HG02884 (cell line): Measurements from ENCODE around the gene KDM4C.
"Not testable (repeated sequence)": the region's sequence is repeated elsewhere in the genome, so short reads cannot be mapped to it uniquely, and the experiment has no call there.

ENCODE experiments used
- ATAC-seq: cut with Tn5 transposase; IDR thresholded peaks from one replicate; pipeline ENCODE4 v1.9.1; 2021; ENCODE audit warnings: mild to moderate bottlenecking, moderate library complexity; ENCODE audit not compliant: unreplicated experiment

KDM4C gene

DNA sequence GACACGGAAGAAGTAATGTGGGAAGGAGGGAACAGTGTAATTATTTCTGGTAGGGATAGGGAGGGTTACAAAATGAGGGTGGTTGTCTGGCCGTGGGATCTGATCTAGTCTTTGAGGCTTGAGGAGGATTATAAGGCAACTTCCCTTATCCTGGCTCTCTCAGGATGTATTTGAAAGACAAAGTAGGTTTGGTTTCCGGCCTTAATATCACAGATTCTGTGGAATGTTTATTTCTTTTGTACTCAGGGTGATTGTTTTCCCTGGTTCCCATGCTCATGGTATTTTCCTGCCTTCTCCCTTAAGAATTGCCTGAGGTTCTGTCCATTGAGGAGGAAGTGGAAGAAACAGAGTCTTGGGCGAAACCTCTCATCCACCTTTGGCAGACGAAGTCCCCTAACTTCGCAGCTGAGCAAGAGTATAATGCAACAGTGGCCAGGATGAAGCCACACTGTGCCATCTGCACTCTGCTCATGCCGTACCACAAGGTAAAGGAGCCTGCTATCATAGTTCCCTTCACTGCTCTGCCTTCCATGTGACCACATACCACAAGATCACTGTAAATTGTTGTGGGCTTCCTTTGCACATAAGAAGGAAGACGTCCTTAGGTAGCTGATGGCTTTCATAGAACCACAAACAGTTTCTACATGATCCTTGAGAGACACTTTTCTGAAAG, 253.8 kb downstream of the KDM4C start:
- no peak for ATAC-seq

DNA sequence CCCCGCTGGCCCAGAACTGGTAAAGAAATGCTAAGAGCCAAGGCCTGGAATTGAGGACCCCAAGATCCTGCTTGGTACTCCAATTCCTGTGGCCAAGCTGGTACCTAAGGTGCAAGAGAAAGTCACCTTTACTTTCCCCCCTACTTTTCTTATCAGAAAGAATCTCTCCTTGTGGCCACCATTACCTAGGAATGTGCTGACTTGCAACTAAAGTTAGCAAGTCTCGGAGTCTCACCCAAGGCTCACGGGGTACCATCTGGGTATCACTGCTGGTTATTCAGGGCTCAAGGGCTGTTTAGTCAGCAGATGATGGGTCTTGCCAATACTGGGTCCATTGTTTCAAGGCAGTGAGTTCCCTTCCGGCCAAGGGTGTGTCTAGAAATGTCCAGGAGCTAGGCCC, 270.2 kb downstream of the KDM4C start:
- ATAC-seq = no peak

DNA sequence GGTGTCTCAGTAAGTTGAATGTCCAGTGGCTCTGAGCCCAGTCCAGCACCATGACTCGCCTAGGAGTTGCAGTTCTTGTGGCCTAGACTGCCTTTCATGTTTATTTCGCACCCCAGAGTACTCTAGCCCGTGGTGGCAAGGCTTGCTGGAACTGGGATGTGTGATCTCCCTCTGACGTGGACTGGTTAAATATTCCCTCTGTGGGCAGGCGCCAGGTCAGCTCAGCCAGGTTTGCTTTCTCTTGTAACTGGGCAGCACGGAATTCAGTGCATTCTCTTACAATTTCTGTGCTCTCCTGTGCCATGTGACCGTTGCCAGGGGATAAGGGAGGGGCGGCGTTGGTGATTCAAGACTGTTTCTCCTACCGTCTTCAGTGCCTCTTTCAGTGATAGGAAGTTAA, 270.8 kb downstream of the KDM4C start:
- ATAC-seq = no peak

DNA sequence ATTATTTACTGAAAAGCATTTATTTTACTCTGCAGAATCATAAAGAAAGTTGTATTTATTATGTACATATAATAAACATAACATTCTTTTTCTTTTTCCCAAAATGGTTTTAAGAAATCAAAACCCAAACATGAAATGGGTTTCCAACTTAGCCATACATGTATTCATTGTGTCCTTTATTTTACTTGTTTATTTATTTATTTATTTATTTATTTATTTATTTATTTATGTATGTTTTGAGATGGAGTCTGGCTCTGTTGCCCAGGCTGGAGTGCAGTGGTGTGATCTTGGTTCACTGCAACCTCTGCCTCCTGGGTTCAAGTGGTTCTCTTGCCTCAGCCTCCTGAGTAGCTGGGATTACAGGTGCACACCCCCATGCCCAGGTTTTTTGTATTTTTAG, 273.2 kb downstream of the KDM4C start:
- ATAC-seq = not testable (repeated sequence)

DNA sequence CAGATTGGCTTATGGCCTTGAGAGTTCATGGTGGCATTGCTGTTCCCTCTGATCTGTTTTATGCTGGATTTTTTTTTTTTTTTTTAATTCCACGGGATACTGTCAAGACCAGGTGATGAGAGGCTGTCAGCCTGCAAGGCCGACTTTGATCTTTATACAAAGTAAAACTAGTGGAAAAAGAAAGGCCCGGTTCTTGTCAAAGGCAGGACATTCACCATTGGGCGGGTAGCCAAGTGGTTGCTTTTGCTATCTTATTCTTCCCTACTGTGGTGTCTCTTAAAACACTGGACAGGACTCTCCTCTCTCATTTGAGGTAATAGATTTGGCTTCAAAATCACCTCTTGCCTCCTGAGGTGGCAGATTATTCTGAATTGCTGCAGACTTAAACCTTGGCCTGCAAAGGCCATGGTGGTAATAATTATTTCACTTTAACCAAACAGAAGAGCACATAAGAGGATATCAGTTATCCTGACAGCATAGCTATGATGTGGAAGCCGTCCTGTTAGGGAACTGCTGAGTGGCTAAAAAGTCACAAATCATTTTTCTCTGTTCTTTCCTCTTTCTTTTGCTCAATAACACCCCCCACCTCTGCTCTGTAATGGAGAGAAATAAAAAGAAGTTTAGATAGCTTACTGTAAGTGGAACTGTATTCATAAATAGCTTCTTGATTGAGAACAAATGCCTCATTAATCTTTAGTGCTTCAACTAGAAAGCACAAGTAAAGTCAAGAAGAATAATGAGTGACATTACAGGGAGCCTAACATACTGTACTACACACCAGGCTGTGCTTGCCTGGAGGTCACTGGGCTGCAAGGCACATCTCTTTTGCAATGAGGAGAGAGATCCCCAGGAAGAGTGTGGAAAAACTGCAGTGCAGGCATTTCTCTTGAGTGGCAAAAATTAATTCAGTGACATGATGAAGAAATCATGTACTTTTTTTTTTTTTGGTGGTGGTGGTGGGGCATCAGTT, 275.6 kb downstream of the KDM4C start:
- no peak for ATAC-seq

DNA sequence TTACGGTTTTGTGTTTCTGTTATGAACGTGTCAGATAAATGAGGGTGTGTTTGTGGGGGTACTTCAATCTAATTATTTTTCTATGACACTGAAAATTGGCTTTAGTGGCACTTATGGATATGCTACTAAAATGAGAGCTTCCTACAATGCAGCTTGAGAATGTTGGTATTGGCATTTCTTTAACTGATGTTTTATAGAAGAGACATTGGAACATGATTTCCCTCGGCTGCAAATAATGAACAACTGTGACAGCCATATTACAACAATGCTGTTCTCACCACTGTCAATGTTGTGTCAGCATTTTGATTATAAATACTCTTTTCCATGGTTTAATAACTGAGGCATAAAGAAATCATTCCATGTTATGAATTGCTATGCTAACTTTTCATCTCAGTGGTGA, 279.4 kb downstream of the KDM4C start:
- ATAC-seq = no peak

DNA sequence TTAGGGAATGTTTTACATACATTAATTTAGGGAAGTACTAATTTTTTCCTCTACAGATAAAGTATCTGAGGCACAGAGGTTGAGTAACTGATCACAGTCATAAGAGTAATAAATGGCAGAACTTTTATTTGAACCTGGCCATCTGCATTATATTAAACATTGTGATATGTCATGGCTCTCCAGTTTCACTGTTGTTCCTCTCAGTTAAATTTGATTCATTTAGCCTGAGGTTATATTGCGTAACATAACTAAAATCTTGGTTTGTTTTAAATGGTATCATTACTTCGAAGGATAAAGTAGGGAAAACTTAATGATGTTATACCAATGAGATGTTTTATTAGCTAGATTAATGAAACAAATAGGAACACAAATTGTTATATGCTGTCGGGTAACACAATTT, 284.4 kb downstream of the KDM4C start:
- ATAC-seq = no peak

DNA sequence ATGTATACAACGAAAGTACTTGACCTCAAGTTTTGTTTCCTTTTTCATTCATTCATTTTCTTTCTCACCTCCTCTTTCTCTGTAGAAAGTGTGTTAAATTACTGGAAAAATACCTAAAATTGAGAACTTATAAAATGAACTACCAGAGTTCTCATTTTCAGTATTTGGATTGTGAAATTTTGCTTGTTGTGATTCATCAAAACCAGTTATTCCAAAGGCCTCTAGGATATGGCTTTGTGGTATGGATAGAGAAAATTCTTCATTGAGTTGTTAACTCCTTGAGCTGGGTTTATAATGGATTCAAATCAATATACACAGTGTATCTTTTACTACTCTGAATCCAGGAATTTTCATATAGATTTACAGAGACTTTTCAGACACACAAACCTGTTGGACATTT, 287.6 kb downstream of the KDM4C start:
- no peak for ATAC-seq

DNA sequence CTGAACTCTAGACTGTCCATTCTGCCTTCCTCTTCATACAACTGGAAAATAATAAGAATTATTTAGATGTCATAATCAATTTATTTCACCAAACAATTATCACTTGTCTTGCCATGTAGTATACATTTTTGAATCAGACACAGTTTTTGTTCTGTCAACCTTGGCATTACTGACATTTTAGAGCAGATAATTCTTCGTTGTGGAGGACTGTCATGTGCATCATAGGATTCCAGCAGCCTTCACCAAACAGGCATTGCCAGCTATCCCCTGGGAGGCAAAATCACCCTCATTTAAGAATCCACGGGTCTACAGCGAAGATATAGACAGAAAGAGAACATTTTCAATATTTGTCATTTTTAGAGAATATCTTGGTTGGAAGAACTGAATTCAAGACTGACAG, 293.9 kb downstream of the KDM4C start:
- ATAC-seq = no peak

DNA sequence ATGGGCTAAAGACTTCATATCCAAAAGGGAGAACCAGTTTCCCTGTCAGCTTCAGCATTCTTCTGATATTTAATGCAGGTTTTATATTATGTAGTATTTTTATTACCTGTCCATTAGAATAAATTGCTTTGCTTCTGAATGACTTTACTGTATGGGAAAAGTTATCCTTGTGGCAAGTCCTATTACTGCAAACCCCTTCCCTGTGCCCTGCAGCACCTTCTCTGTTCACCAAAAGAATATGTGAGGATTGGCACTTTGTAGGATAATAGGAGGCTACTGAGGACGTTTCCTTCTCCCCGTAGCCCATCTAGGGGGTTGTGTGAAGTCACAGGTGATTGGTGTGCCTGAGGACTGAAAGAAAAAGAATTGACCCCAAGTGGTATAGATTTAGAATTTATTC, 296.1 kb downstream of the KDM4C start:
- no peak for ATAC-seq

DNA sequence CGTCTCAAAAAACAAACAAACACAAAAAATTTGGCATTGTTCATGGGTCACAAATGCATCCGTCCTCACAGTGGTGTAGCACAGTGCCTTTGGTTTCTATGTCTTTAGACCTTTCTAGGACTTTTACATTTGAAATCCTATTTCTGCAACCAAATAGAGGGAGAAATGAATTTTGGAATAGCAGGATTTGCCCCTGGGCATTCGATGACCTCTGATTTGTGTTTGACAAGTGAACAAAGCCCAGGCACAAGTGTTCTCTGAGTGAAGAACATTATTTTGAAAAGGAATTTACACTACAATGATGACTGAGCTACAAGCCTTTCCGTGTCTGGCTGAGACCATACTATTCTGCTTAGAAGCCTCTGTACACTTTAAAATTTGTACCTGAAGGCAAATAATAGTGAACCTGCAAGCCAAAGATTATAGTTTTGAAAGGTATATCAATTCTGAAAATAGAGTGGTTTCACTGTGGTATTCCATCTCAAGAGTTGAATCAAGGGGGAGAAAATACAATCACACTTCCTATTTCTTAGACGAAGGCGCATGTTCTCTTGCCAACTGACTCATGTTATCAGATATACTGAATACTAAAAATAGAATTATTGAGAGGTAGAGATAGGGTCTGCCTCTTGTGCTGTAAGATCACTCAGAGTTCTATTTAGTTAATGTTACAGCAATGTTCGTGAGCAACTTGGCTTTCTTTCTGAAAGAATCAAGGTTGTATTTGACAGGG, 297.6 kb downstream of the KDM4C start:
- ATAC-seq = peak; percentile 55

DNA sequence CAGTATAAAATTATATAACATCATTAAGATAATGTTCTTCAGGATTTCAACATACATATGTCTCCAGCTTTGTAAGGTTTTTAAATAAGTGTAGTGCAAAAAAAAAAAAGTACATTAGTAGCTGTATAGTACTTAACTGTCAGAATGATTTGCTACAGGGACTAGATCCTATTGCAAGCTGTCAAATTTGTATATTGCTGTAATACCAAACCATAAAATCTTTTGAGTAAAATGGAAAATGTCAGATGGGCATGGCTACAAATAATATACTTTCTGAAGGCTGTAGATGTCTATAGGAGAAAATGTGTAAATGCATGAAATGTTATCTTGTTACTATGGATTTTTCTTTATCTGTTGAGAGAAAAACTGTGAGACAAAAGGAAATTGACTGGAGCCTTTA, 298.5 kb downstream of the KDM4C start:
- no peak for ATAC-seq

DNA sequence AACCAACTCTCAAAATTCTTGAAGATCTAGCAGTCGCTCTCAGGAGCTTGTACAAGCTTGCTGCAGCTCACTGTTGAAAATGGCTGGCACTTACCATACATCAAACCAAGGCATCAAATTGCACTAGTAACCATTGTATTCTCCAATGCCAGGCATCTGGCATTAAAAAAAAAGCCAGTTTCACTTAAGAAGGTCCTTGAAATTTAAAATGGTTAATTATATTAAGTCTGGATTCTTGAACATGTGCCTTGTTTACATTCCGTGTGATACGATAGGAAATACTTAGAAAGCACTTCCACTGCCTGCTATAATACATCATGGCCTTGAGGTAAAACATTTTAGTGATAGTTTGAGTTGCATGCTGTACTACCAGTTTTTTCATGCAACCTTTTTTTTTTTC, 300.7 kb downstream of the KDM4C start:
- ATAC-seq = no peak

DNA sequence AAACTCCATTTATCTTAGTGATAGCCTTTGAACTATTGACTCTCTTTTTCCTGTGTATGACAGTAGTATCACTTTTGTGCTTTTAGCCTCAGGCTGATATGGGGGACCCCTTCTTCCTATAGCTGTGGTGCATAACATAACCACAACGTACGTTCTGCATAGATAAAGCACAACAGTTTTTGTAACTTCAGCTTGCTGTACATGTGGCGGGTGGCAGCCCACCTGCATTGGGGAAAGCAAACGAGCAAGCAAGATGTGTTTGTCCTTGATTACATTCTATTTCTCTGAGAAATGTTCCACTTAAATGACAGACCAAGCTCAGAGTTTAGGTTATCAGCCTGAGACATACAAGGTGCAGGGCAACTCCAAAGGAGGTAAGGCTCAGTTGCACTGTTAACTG, 309.4 kb downstream of the KDM4C start:
- no peak for ATAC-seq

DNA sequence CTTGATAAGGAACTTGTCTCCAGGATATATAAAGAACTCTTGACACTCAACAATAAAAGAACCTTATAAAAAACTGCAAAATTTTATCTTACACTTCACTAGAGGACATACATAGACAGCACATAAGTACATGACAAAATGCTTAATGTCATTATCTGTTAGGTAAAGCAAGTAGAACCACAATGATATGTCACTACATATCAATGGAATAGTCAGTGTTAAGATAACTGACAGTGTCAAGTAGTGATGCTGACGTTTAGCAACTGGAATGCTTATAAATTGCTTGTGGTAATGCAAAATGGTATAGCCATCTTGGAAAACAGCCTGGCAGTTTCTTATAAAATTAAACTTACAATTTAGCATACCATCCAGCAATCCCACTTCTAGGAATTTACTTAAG, 314.1 kb downstream of the KDM4C start:
- ATAC-seq = no peak

DNA sequence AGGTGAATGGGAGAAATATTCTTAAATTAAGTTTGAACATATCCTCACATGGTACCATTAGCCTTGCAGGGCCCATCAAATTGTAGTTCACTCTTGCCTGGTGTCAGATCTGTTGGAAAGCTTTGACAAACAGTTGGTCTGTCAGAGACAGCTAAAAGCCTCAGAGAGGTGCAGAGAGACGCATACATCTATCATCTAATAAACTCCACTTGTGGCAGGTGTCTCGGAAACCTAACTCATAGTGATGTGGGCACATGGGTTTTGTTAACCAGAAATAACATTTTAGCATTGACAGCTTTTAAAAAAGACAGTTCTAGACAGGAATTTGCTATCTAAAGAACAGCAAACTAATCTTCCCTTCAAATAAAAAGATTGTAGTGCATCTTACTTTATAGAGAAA, 315.9 kb downstream of the KDM4C start:
- ATAC-seq = no peak

DNA sequence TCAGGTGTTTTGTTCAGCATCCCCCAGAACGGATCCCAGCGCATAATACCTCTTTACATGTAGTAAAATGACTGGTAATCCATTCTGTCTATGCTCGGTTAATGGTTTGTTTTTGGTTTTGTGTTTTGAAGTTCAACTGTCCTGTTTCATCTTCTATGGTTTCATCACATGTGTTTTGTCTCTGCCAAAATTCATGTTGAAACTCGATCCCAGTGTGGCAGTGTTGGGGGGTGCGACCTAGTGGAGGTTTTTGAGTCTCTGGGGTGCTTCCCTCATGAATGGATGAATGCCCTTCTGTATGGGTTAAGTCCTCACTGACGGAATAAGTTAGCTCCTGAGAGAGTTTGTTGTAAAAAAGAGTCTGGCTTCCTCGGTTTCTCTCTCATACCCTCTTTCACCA, 317.4 kb downstream of the KDM4C start:
- ATAC-seq = no peak

DNA sequence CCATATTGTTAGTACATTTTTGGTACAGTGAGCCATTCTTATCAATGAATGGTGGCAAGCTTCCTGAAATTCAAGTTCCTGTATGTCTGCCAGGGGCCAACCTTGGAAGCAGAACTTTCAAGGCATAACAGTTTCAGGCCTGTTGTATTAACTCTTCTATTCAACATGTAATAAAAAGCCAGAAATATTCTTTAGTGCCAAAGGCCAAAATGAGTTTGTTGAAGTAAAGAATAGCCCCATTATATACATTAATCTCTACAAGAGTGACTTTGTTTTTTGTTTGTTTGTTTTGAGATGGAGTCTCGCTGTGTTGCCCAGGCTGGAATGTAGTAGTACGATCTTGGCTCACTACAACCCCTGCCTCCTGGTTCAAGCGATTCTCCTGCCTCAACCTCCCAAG, 321.3 kb downstream of the KDM4C start:
- no peak for ATAC-seq

DNA sequence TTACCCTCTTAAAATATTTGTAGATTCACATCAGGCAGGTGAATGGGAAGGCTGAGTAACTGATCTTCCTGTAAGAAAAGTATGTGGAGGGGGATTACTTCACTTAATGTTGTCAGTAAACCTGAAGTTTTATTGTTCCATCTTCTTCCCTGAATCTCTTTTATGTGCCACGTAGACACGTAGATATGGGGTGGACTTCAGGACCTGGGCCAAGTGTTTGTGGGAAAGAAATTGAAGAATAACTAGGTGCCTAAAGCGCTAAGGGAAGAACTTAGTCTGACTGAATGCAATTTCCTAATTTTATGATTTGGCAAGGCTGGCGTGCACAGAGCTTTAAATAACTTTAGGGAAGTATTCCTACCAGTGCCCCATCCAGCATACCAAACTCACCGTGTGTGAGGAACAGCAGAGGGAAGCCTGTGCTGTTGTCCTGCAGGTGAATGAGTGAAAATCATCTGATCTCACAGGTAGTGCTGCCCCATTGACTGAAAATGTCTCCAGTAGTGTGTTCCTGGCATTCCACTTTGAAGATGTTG, 323.4 kb downstream of the KDM4C start:
- no peak for ATAC-seq

DNA sequence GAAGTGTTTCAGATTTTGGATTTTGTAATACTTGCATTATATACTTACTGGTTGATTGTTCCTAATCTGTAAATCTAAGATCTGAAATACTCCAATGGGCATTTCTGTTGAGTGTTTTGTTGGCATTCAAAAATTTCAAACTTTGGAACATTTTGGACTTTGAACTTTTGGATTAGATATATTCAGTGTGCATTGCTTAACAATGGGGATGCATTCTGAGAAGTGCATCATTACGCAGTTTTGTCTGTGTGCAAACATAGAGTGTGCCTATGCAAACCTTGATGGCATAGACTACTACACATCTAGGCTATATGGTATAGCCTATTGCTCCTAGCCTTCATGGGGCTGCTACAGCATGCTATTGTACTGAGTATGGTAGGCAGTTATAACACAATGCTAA, 325.4 kb downstream of the KDM4C start:
- ATAC-seq = no peak

DNA sequence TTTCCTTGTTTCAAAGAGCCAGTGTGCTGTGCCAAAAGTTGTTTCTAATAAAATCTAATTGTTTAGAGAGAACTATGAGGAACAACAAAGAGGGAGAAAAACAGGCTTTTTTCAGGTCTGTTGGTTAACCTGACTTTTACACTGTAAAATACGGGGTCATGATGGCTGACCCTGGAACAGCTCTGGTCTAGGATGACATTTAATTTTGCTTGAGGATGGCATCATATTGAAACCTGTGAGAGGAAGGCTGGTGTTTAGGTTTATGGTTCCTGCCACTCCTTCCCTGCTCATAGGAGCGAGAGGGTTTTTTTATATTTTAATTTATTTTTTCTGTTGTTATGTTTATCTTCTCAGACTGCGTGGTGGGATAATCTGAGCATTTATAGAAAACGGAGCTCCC, 327.6 kb downstream of the KDM4C start:
- ATAC-seq = no peak
